Colonic mucosa (tissue), 4 donors: ENCODE measurements around the gene USP38. TPM values are rescaled to one million over a fixed set of nuclear protein-coding genes. Genes with fewer than 3 reads are reported as not detected.

Source experiments
- DNase-seq: peaks from one replicate; pipeline ENCODE4 v3.0.0-alpha.2; 2020
- H3K27ac ChIP-seq: fragments of 200-600 bp; one replicate; pipeline ENCODE4 v1.8.0; 2021
- H3K27me3 ChIP-seq: fragments of 200-600 bp; one replicate; pipeline ENCODE4 v1.8.0; 2021
- H3K36me3 ChIP-seq: fragments of 200-600 bp; one replicate; pipeline ENCODE4 v1.8.0; 2021
- H3K4me1 ChIP-seq: fragments of 200-600 bp; one replicate; pipeline ENCODE4 v1.8.0; 2021; ENCODE audit warnings: mild to moderate bottlenecking
- H3K4me3 ChIP-seq: fragments of 200-600 bp; one replicate; pipeline ENCODE4 v1.8.0; 2021
- H3K9ac ChIP-seq, 2 donors: one replicate each; pipeline ENCODE4 v1.7.0; 2013; ENCODE audit warnings: control low read depth in 2 of 2, low read depth in 2 of 2, low read length in 2 of 2
- H3K9me3 ChIP-seq: fragments of 200-600 bp; one replicate; pipeline ENCODE4 v1.8.0; 2021
- CTCF ChIP-seq: fragments of 200-600 bp; IDR thresholded peaks from one replicate; pipeline ENCODE4 v1.8.0; 2022; ENCODE audit warnings: antibody characterized with exemption, mild to moderate bottlenecking
- intact Hi-C: fragments of 100-400 bp; cut with DNase I; formaldehyde crosslinking; loops from one replicate; pipeline ENCODE4 v1.14.1; 2022
- total RNA-seq, 2 donors: library from RNA; stranded (reverse); fragmentation: NEBNext Ultra II Directional in 1 of 2; extraction: Animal tissue kit (Norgen Biotek cat#: 25700) in 1 of 2; gene quantifications; one replicate each; pipeline ENCODE4 v1.2.1, GENCODE V29; 2021
- donor health status: healthy.
- donor health status: DM: no; HTN: no; CAD: no.
- donor health status: DM: no; HTN: no; CAD: no.

USP38 gene
- total RNA-seq, 2 donors from 2014 or later = 31.1 to 39.7 TPM

GRCh38 chr4:143252478-143252877, 67.8 kb downstream of the USP38 start:
- no peak for DNase-seq
- Histone ChIP-seq H3K9me3 (no peaks in the 10 kb centered on the region), H3K27me3 (no peaks in the 10 kb centered on the region), H3K4me3 (no peak overlapping the region), H3K36me3 (no peaks in the 10 kb centered on the region), H3K4me1 (no peaks in the 10 kb centered on the region), H3K9ac (no peak overlapping the region), H3K27ac (no peak overlapping the region)
- TF ChIP-seq CTCF = no peak
- intact Hi-C loops = no loop called here

- TF ChIP-seq CTCF = no peak
- Histone ChIP-seq H3K27me3 (no peaks in the 10 kb centered on the region), H3K4me1 (no peaks in the 10 kb centered on the region), H3K4me3 (no peak overlapping the region), H3K36me3 (no peaks in the 10 kb centered on the region), H3K9me3 (no peaks in the 10 kb centered on the region), H3K27ac (no peak overlapping the region), H3K9ac (no peak overlapping the region)
- intact Hi-C loops = no loop called here
- no peak for DNase-seq
These were observed 68.4 kb downstream of the USP38 start for GRCh38 chr4:143253166-143253565.

- no peak for TF ChIP-seq CTCF
These were observed 69.9 kb downstream of the USP38 start for GRCh38 chr4:143254491-143255226.

GRCh38 chr4:143256456-143256855, 71.7 kb downstream of the USP38 start:
- H3K9me3 ChIP-seq = no peaks in the 10 kb centered on the region
- H3K4me1 ChIP-seq = no peaks in the 10 kb centered on the region
- no peak overlapping the region for H3K9ac ChIP-seq
- H3K36me3 ChIP-seq = no peaks in the 10 kb centered on the region
- H3K27me3 ChIP-seq = no peaks in the 10 kb centered on the region
- TF ChIP-seq CTCF = no peak
- intact Hi-C loops = no loop called here
- H3K27ac ChIP-seq = no peak overlapping the region
- no peak for DNase-seq
- H3K4me3 ChIP-seq = no peak overlapping the region

More at GRCh38 chr4:143254491-143255226, 69.9 kb downstream of the USP38 start:
- no peaks in the 10 kb centered on the region for H3K9me3 ChIP-seq
- H3K4me3 ChIP-seq = no peak overlapping the region
- no peak for DNase-seq
- H3K36me3 ChIP-seq = no peaks in the 10 kb centered on the region
- intact Hi-C loops = no loop called here
- H3K9ac ChIP-seq = no peak overlapping the region
- no peaks in the 10 kb centered on the region for H3K27me3 ChIP-seq
- H3K27ac ChIP-seq = no peak overlapping the region
- no peaks in the 10 kb centered on the region for H3K4me1 ChIP-seq

GRCh38 chr4:143257356-143257755, 72.6 kb downstream of the USP38 start:
- no peak for DNase-seq
- Histone ChIP-seq H3K27ac (no peak overlapping the region), H3K4me1 (no peaks in the 10 kb centered on the region), H3K36me3 (no peaks in the 10 kb centered on the region), H3K9ac (no peak overlapping the region), H3K9me3 (no peaks in the 10 kb centered on the region), H3K27me3 (no peaks in the 10 kb centered on the region), H3K4me3 (no peak overlapping the region)
- no peak for TF ChIP-seq CTCF
- intact Hi-C loops = no loop called here
